ENCODE data around the gene PARN. TPM values are rescaled to one million over a fixed set of nuclear protein-coding genes. Genes with fewer than 3 reads are reported as not detected.

PARN gene
- total RNA-seq, 2 donors from 2014 or later: 24.1 to 99.9 TPM

GRCh38 chr16:14562691-14563491 lies 67.2 kb downstream of the PARN start:
- Histone ChIP-seq H3K27me3 (no peaks in the 10 kb centered on the region), H3K4me3 (no peak overlapping the region), H3K4me1 (peaks cover 61% of the 10 kb centered on the region), H3K36me3 (replicated peaks in 1 of 2; ENCODE audit: insufficient read depth in 1 of 2, low read depth in 2 of 2) (no peaks in the 10 kb centered on the region), H3K9me3 (no peaks in the 10 kb centered on the region), H3K27ac (peak overlapping the region; percentile 0 to 72 (median 43))
- ATAC-seq (peak; percentile 74), DNase-seq (peak; percentile 46 to 63 (median 52))
- intact Hi-C loops (cut with DNase I): no loop called here
- WGBS, 2 donors: 25 to 32% methylated on average over 8 of the region's 8 CpGs
- TF ChIP-seq POLR2A (IDR thresholded peaks at IDR 0.05) (no peak), CTCF (IDR thresholded peaks at IDR 0.05) (peak in 6 of 7 experiments; percentile 11 to 50 (median 36))

DNA sequence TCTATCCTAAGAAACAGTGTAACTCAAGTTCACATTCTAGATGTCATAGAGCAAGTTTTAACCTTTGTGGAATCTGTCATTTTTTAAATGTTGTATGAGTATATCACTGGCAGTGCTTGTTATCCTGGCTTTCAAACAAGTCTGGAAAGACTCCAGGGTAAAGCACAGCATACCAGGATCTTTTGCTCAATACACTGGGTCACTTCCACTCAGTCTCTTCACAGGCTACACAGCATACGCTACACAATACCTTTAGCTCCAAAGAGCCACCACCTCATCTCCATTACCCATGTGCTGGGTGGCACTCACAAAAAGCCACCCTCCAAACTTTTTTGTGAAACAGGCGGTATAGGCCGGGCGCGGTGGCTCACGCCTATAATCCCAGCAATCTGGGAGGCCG lies 69.5 kb downstream of the PARN start:
- H3K9me3 ChIP-seq: no peaks in the 10 kb centered on the region
- H3K36me3 ChIP-seq (replicated peaks in 1 of 2; ENCODE audit: insufficient read depth in 1 of 2, low read depth in 2 of 2): no peaks in the 10 kb centered on the region
- H3K27ac ChIP-seq: peak overlapping the region in 3 of 4 donors; percentile 55 to 71 (median 70)
- intact Hi-C loops (cut with DNase I): no loop called here
- no peak for TF ChIP-seq POLR2A (IDR thresholded peaks at IDR 0.05)
- TF ChIP-seq CTCF (IDR thresholded peaks at IDR 0.05): no peak
- 80 to 93% methylated on average over 6 of the region's 7 CpGs for WGBS, 2 donors
- H3K27me3 ChIP-seq: no peaks in the 10 kb centered on the region
- DNase-seq (no peak), ATAC-seq (no peak)
- no peak overlapping the region for H3K4me3 ChIP-seq
- H3K4me1 ChIP-seq: peaks cover 54% of the 10 kb centered on the region

DNA sequence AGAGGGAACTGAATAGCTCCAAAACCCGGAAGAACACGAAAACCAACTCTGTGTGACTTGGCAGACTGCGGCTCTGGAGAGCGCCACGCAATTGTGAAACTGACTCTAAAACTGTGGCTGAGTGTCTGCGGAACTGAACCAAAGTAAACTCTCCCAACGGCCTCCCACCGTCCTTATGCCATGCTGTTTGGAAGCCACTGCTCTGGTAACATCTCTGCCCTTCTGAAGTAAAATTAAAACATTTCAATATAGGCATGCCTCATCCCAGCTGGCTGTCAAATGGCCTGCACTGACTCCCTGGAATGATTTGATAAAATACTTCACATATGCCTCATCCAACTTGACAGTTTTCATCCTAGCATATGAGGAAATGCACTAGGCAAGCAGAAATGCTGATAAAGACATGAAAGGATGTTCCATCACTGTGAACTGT lies 70.2 kb downstream of the PARN start:
- peak; percentile 35 to 75 (median 62) for DNase-seq
- TF ChIP-seq CTCF (IDR thresholded peaks at IDR 0.05): no peak
- no peak for TF ChIP-seq POLR2A (IDR thresholded peaks at IDR 0.05)
- peak overlapping the region; percentile 47 to 71 (median 62) for H3K27ac ChIP-seq

DNA sequence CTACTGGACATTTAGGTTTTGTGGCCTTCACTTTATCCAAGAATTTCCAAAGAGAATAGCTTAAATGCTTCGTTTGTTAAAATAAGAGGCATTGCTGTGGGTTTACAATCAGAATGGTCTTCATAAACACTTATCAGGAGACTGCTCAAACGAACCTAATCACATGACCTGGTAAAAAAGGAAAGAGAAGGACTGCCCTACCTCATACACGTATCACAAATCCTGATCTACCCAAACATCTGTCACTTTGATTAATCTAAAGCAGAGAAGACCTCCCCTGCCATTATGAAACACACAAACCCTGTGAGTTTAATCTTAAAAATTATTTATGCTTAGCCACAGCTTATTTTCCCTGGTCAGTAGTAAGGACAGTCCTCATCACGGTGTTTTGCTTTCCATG lies 76.6 kb downstream of the PARN start:
- H3K27me3 ChIP-seq: no peaks in the 10 kb centered on the region
- no peak for ATAC-seq
- TF ChIP-seq POLR2A (IDR thresholded peaks at IDR 0.05) (no peak), CTCF (IDR thresholded peaks at IDR 0.05) (no peak)
- no peaks in the 10 kb centered on the region for H3K9me3 ChIP-seq
- 48 to 52% methylated on average over 4 of the region's 4 CpGs for WGBS, 2 donors
- peaks cover 19% of the 10 kb centered on the region for H3K4me1 ChIP-seq
- H3K4me3 ChIP-seq: no peak overlapping the region
- no peak for DNase-seq
- H3K36me3 ChIP-seq (replicated peaks in 1 of 2; ENCODE audit: insufficient read depth in 1 of 2, low read depth in 2 of 2): no peaks in the 10 kb centered on the region
- intact Hi-C loops (cut with DNase I): no loop called here
- H3K27ac ChIP-seq: no peak overlapping the region

More for the DNA sequence above, 70.2 kb downstream of the PARN start:
- no peaks in the 10 kb centered on the region for H3K9me3 ChIP-seq
- ATAC-seq: peak; percentile 50
- no peaks in the 10 kb centered on the region for H3K36me3 ChIP-seq (replicated peaks in 1 of 2; ENCODE audit: insufficient read depth in 1 of 2, low read depth in 2 of 2)
- intact Hi-C loops (cut with DNase I): no loop called here
- peaks cover 47% of the 10 kb centered on the region for H3K4me1 ChIP-seq
- H3K27me3 ChIP-seq: no peaks in the 10 kb centered on the region
- H3K4me3 ChIP-seq: no peak overlapping the region
- WGBS, 2 donors: 36 to 49% methylated on average over 8 of the region's 8 CpGs

All from body of pancreas (tissue), 4 donors.